HepG2 (cell line): Measurements from ENCODE around the gene HRC. TPM values are rescaled to one million over a fixed set of nuclear protein-coding genes. Genes with fewer than 3 reads are reported as not detected.

ENCODE experiments used
- CEBPB ChIP-seq: IDR thresholded peaks from 2 replicates; pipeline ENCODE4 v1.6.1; 2011; ENCODE audit warnings: low read depth, low read length, improper control_type of control experiment, borderline replicate concordance
- GATAD2A ChIP-seq: IDR thresholded peaks from 2 replicates; pipeline ENCODE4 v1.6.1; 2016
- RARG ChIP-seq: sonication (generic); formaldehyde crosslinking; IDR thresholded peaks from 2 replicates; pipeline ENCODE4 v1.4.0; 2020; ENCODE audit warnings: low read depth, mild to moderate bottlenecking, missing genetic modification reagents
- SIN3A ChIP-seq: IDR thresholded peaks from 2 replicates; pipeline ENCODE4 v1.6.1; 2011; ENCODE audit warnings: low read depth, mild to moderate bottlenecking, control low read depth, low read length, borderline replicate concordance
- ZNF292 ChIP-seq: sonication (generic); formaldehyde crosslinking; IDR thresholded peaks from 2 replicates; pipeline ENCODE4 v1.8.1; 2022; ENCODE audit warnings: mild to moderate bottlenecking, low read depth, missing genetic modification reagents, borderline replicate concordance
- ZNF619 ChIP-seq: sonication (generic); formaldehyde crosslinking; IDR thresholded peaks from 2 replicates; pipeline ENCODE4 v1.4.0; 2020; ENCODE audit warnings: mild to moderate bottlenecking, missing genetic modification reagents
- ZNF83 ChIP-seq: sonication (generic); formaldehyde crosslinking; IDR thresholded peaks from 2 replicates; pipeline ENCODE4 v1.4.0; 2020; ENCODE audit warnings: missing genetic modification reagents, mild to moderate bottlenecking, borderline replicate concordance
- polyA plus RNA-seq, 8 experiments: library from polyadenylated mRNA; depleted of rRNA in 3 of 8; stranded (reverse) in 7 of 8; unstranded in 1 of 8; fragments of >200 nt; fragmentation: Illumina TruSeq in 4 of 8; extraction: Trizol in 4 of 8; gene quantifications; 2 replicates each; pipeline versions ENCODE4 v1.2.1 to v1.2.3, GENCODE V29; 2011 to 2016; ENCODE audit warnings: low read depth in 4 of 8, missing spikeins in 1 of 8, mixed read lengths in 1 of 8; ENCODE audit not compliant: insufficient read depth in 1 of 8
- total RNA-seq, 5 experiments: library from RNA; depleted of rRNA; stranded (reverse); fragments of >200 nt; fragmentation: Illumina TruSeq; extraction: Trizol; gene quantifications; 2 replicates each; pipeline ENCODE4 v1.2.3, GENCODE V29; 2016; ENCODE audit warnings: low read depth in 1 of 5
- TF ChIP-seq, protein P1 (sequence below): IDR thresholded peaks from 2 replicates; pipeline ENCODE4 v1.6.1; 2016
- TF ChIP-seq, protein P2 (sequence below): sonication (generic); formaldehyde crosslinking; IDR thresholded peaks from 2 replicates; pipeline ENCODE4 v1.4.0; 2020; ENCODE audit warnings: missing genetic modification reagents
- TF ChIP-seq, protein P3 (sequence below): sonication (generic); formaldehyde crosslinking; IDR thresholded peaks from 2 replicates; pipeline ENCODE4 v1.8.0; 2022; ENCODE audit warnings: missing genetic modification reagents, mild to moderate bottlenecking, borderline replicate concordance

The HRC gene
- total and polyA plus RNA-seq, 2 of the 13 experiments (the other 11 are each of a cell fraction or from before 2014, with no cell fraction given), result 3.6 to 15.4 TPM

DNA sequence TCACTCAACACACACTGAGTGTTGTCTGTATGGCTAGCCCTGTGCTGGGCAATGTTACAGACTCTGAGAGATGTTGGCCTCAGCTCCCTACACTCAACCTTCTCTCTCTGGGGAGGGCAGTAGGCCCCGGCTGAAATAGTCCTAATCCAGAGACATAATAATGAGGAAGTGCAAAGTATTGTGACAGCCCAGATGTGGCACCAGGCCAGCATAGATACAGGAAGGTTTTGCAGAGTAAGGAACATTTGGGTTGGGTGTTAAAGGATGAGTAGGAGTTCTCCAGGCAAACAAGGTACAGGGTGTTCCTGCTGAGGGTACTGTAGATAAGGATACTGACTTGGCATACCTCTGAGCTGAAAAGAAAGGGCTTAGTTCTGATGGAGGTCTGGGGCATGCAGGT lies 38.7 kb downstream of the HRC start (continued):
- TF ChIP-seq, protein P1, sequence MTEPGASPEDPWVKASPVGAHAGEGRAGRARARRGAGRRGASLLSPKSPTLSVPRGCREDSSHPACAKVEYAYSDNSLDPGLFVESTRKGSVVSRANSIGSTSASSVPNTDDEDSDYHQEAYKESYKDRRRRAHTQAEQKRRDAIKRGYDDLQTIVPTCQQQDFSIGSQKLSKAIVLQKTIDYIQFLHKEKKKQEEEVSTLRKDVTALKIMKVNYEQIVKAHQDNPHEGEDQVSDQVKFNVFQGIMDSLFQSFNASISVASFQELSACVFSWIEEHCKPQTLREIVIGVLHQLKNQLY (CRISPR knock-in tag), result no peak
- TF ChIP-seq, protein P2, sequence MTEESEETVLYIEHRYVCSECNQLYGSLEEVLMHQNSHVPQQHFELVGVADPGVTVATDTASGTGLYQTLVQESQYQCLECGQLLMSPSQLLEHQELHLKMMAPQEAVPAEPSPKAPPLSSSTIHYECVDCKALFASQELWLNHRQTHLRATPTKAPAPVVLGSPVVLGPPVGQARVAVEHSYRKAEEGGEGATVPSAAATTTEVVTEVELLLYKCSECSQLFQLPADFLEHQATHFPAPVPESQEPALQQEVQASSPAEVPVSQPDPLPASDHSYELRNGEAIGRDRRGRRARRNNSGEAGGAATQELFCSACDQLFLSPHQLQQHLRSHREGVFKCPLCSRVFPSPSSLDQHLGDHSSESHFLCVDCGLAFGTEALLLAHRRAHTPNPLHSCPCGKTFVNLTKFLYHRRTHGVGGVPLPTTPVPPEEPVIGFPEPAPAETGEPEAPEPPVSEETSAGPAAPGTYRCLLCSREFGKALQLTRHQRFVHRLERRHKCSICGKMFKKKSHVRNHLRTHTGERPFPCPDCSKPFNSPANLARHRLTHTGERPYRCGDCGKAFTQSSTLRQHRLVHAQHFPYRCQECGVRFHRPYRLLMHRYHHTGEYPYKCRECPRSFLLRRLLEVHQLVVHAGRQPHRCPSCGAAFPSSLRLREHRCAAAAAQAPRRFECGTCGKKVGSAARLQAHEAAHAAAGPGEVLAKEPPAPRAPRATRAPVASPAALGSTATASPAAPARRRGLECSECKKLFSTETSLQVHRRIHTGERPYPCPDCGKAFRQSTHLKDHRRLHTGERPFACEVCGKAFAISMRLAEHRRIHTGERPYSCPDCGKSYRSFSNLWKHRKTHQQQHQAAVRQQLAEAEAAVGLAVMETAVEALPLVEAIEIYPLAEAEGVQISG (CRISPR knock-in tag), result no peak
- TF ChIP-seq GATAD2A, result no peak
- no peak for TF ChIP-seq CEBPB
- no peak for TF ChIP-seq SIN3A
- no peak for TF ChIP-seq ZNF83 (CRISPR knock-in tag)
- TF ChIP-seq ZNF292, result no peak
- no peak for TF ChIP-seq ZNF619 (CRISPR knock-in tag)
- TF ChIP-seq, protein P3, sequence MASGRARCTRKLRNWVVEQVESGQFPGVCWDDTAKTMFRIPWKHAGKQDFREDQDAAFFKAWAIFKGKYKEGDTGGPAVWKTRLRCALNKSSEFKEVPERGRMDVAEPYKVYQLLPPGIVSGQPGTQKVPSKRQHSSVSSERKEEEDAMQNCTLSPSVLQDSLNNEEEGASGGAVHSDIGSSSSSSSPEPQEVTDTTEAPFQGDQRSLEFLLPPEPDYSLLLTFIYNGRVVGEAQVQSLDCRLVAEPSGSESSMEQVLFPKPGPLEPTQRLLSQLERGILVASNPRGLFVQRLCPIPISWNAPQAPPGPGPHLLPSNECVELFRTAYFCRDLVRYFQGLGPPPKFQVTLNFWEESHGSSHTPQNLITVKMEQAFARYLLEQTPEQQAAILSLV (CRISPR knock-in tag), result no peak
- TF ChIP-seq RARG (CRISPR knock-in tag), result no peak
